Measurements from ENCODE around the gene RNLS. TPM values are rescaled to one million over a fixed set of nuclear protein-coding genes. Genes with fewer than 3 reads are reported as not detected.
"Not testable (repeated sequence)": the region's sequence is repeated elsewhere in the genome, so short reads cannot be mapped to it uniquely, and the experiment has no call there.

RNLS gene
- total RNA-seq, 1 donor from 2014 or later: 13.3 TPM

GRCh38 chr10:88361995-88362807 is 220.9 kb downstream of the RNLS start:
- TF ChIP-seq POLR2A (IDR thresholded peaks at IDR 0.05) (no peak), POLR2AphosphoS5 (IDR thresholded peaks at IDR 0.05; ENCODE audit: insufficient read depth in 1 of 2, low read depth in 1 of 2) (no peak), CTCF (IDR thresholded peaks at IDR 0.05) (no peak)
- H3K9me3 ChIP-seq: no peaks in the 10 kb centered on the region
- peak overlapping the region; percentile 15 for H3K27ac ChIP-seq
- H3K36me3 ChIP-seq: no peaks in the 10 kb centered on the region
- no peak overlapping the region for H3K4me3 ChIP-seq
- intact Hi-C loops (cut with DNase I): no loop called here
- no peaks in the 10 kb centered on the region for H3K27me3 ChIP-seq
- H3K4me1 ChIP-seq: peaks cover 5% of the 10 kb centered on the region
- DNase-seq (ENCODE audit: extremely low spot score in 2 of 2): no peak

GRCh38 chr10:88361494-88361893 is 221.6 kb downstream of the RNLS start:
- no peak overlapping the region for H3K27ac ChIP-seq
- TF ChIP-seq CTCF (IDR thresholded peaks at IDR 0.05): no peak
- no peak for TF ChIP-seq POLR2A (IDR thresholded peaks at IDR 0.05)
- no peak for TF ChIP-seq POLR2AphosphoS5 (IDR thresholded peaks at IDR 0.05; ENCODE audit: insufficient read depth in 1 of 2, low read depth in 1 of 2)
- no peaks in the 10 kb centered on the region for H3K36me3 ChIP-seq
- H3K27me3 ChIP-seq: no peaks in the 10 kb centered on the region
- H3K9me3 ChIP-seq: no peaks in the 10 kb centered on the region
- intact Hi-C loops (cut with DNase I): no loop called here
- H3K4me1 ChIP-seq: peaks cover 5% of the 10 kb centered on the region
- no peak for DNase-seq (ENCODE audit: extremely low spot score in 2 of 2)
- no peak overlapping the region for H3K4me3 ChIP-seq

DNA sequence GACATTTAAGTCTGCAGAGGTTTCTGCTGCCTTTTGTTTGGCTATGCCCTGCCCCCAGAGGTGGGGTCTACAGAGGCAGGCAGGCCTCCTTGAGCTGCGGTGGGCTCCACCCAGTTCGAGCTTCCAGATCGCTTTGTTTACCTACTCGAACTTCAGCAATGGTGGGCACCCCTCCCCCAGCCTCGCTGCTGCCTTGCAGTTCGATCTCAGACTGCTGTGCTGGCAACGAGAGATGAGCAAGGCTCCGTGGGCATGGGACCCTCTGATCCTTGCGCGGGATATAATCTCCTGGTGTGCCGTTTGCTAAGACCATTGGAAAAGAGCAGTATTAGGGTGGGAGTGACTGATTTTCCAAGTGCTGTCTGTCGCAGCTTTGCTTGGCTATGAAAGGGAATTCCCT is 227.4 kb downstream of the RNLS start:
- H3K27ac ChIP-seq; H3K9me3 ChIP-seq; H3K4me1 ChIP-seq; H3K4me3 ChIP-seq; intact Hi-C loops (cut with DNase I); H3K27me3 ChIP-seq; H3K36me3 ChIP-seq; DNase-seq (ENCODE audit: extremely low spot score in 2 of 2): not testable (repeated sequence)

GRCh38 chr10:88347597-88348304 is 235.4 kb downstream of the RNLS start:
- no peaks in the 10 kb centered on the region for H3K27me3 ChIP-seq
- DNase-seq (ENCODE audit: extremely low spot score in 2 of 2): no peak
- TF ChIP-seq POLR2A (IDR thresholded peaks at IDR 0.05) (no peak), CTCF (IDR thresholded peaks at IDR 0.05) (no peak), POLR2AphosphoS5 (IDR thresholded peaks at IDR 0.05; ENCODE audit: insufficient read depth in 1 of 2, low read depth in 1 of 2) (no peak)
- H3K4me1 ChIP-seq: peaks cover 21% of the 10 kb centered on the region
- no peaks in the 10 kb centered on the region for H3K36me3 ChIP-seq
- intact Hi-C loops (cut with DNase I): no loop called here
- no peak overlapping the region for H3K27ac ChIP-seq
- no peak overlapping the region for H3K4me3 ChIP-seq
- H3K9me3 ChIP-seq: no peaks in the 10 kb centered on the region

- intact Hi-C loops (cut with DNase I): no loop called here
- H3K4me1 ChIP-seq: peaks cover 21% of the 10 kb centered on the region
- H3K4me3 ChIP-seq: no peak overlapping the region
- TF ChIP-seq POLR2AphosphoS5 (IDR thresholded peaks at IDR 0.05; ENCODE audit: insufficient read depth in 1 of 2, low read depth in 1 of 2): no peak
- TF ChIP-seq CTCF (IDR thresholded peaks at IDR 0.05): no peak
- TF ChIP-seq POLR2A (IDR thresholded peaks at IDR 0.05): no peak
- DNase-seq (ENCODE audit: extremely low spot score in 2 of 2): no peak
- H3K9me3 ChIP-seq: no peaks in the 10 kb centered on the region
- peak overlapping the region; percentile 48 for H3K27ac ChIP-seq
- H3K27me3 ChIP-seq: no peaks in the 10 kb centered on the region
- no peaks in the 10 kb centered on the region for H3K36me3 ChIP-seq
Observed at GRCh38 chr10:88347022-88347421, 236.1 kb downstream of the RNLS start.

Measured in vagina (tissue), 2 donors.